Spleen (tissue), 11 donors: ENCODE measurements around the gene DHX9. TPM values are rescaled to one million over a fixed set of nuclear protein-coding genes. Genes with fewer than 3 reads are reported as not detected.

ENCODE experiments used
- DNase-seq: peaks from one replicate; pipeline ENCODE4 v3.0.0-alpha.2; 2020
- H3K27ac ChIP-seq, 8 donors: fragments of 200-600 bp; sonication (generic) in 7 of 8; 1 replicate in 4 of 8; 2 replicates in 4 of 8; pipeline versions ENCODE4 v1.5.0 to v1.8.0; 2016 to 2021; ENCODE audit warnings: inconsistent platforms in 4 of 8, mild to moderate bottlenecking in 4 of 8, moderate library complexity in 1 of 8
- H3K27me3 ChIP-seq, 7 donors: fragments of 200-600 bp; sonication (generic) in 6 of 7; replicated peaks in 1 of 7; 1 replicate in 4 of 7; 2 replicates in 3 of 7; pipeline versions ENCODE4 v1.5.0 to v1.8.0; 2016 to 2021; ENCODE audit warnings: inconsistent platforms in 3 of 7, mild to moderate bottlenecking in 1 of 7
- H3K36me3 ChIP-seq, 6 donors: fragments of 200-600 bp; sonication (generic) in 5 of 6; 1 replicate in 4 of 6; 2 replicates in 2 of 6; pipeline versions ENCODE4 v1.5.0 to v1.8.0; 2016 to 2021; ENCODE audit warnings: inconsistent platforms in 2 of 6
- H3K4me1 ChIP-seq, 6 donors: fragments of 200-600 bp; sonication (generic) in 5 of 6; 1 replicate in 3 of 6; 2 replicates in 3 of 6; pipeline versions ENCODE4 v1.5.0 to v1.8.0; 2016 to 2021; ENCODE audit warnings: inconsistent platforms in 3 of 6
- H3K4me3 ChIP-seq, 8 donors: fragments of 200-600 bp; sonication (generic) in 7 of 8; 1 replicate in 4 of 8; 2 replicates in 4 of 8; pipeline versions ENCODE4 v1.5.0 to v1.8.0; 2016 to 2021; ENCODE audit warnings: inconsistent platforms in 4 of 8, mild to moderate bottlenecking in 4 of 8, moderate library complexity in 2 of 8
- H3K9me3 ChIP-seq, 8 donors: fragments of 200-600 bp; sonication (generic) in 7 of 8; 1 replicate in 4 of 8; 2 replicates in 4 of 8; pipeline versions ENCODE4 v1.5.0 to v1.8.0; 2016 to 2021; ENCODE audit warnings: inconsistent platforms in 4 of 8
- CTCF ChIP-seq, 11 experiments: fragments of 200-600 bp in 7 of 11; fragments of 450-650 bp in 4 of 11; sonication (generic) in 4 of 11; IDR thresholded peaks in 8 of 11; conservative IDR thresholded peaks in 3 of 11; 1 replicate in 7 of 11; 2 replicates in 4 of 11; pipeline versions ENCODE4 v1.4.0 to v1.8.0; 2016 to 2021; ENCODE audit warnings: antibody characterized with exemption in 11 of 11, inconsistent platforms in 4 of 11, mild to moderate bottlenecking in 1 of 11
- POLR2A ChIP-seq, 3 donors: fragments of 450-650 bp; IDR thresholded peaks; one replicate each; pipeline ENCODE4 v1.5.1; 2017; ENCODE audit warnings: antibody characterized with exemption in 3 of 3, mild to moderate bottlenecking in 1 of 3
- POLR2AphosphoS5 ChIP-seq, 3 donors: sonication (generic); formaldehyde crosslinking; IDR thresholded peaks; one replicate each; pipeline ENCODE4 v1.5.1; 2017; ENCODE audit warnings: antibody characterized with exemption in 3 of 3
- WGBS, 5 donors: extraction: QIAGEN DNeasy Blood & Tissue Kit in 3 of 5; methylation state at CpG; one replicate each; pipeline versions ENCODE4 v1.1.5 to v1.1.7; 2013 to 2018; 5-methylcytosine and 5-hydroxymethylcytosine counted together
- intact Hi-C: fragments of 100-400 bp; cut with DNase I; formaldehyde crosslinking; loops from one replicate; pipeline ENCODE4 v1.15.0; 2023; ENCODE audit warnings: low total_unique reads
- polyA plus RNA-seq, 3 donors: library from polyadenylated mRNA; stranded (reverse); fragments of 200-250 nt; gene quantifications; one replicate each; pipeline ENCODE4 v1.2.1, GENCODE V29; 2013
- total RNA-seq, 7 donors: library from RNA; depleted of rRNA in 3 of 7; stranded (reverse); fragments of >200 nt in 3 of 7; fragmentation: NEBNext Ultra II Directional in 4 of 7; extraction: Animal tissue kit (Norgen Biotek cat#: 25700) in 4 of 7; gene quantifications; one replicate each; pipeline versions ENCODE4 v1.1.0 to v1.2.1, GENCODE V29; 2016 to 2021
- donor health status: healthy with polysubstance abuse.
- donor health status: DM: no; HTN: no; CAD: no; lungs with moderate emphysema.
- donor health status: DM: no; HTN: no; CAD: no.
- donor health status: Bipolar disorder and iron deficiency.
- donor health status: healthy.
- donor health status: DM: no; HTN: no; CAD: no.
- donor health status: DM: yes; HTN: yes; CAD: no.

The DHX9 gene
- total and polyA plus RNA-seq, 10 donors = 61.0 to 145 (median 110) TPM

GRCh38 chr1:182877331-182877730 lies 38.2 kb downstream of the DHX9 start:
- TF ChIP-seq POLR2AphosphoS5 (IDR thresholded peaks at IDR 0.05) (no peak), CTCF (IDR thresholded peaks at IDR 0.05 in 8 of 11, conservative IDR thresholded peaks at IDR 0.05 in 3 of 11) (no peak), POLR2A (IDR thresholded peaks at IDR 0.05) (no peak)
- intact Hi-C loops = no loop called here
- Histone ChIP-seq H3K9me3 (no peaks in the 10 kb centered on the region), H3K4me1 (no peaks in the 10 kb centered on the region), H3K4me3 (no peak overlapping the region), H3K27ac (no peak overlapping the region), H3K27me3 (no peaks in the 10 kb centered on the region), H3K36me3 (peaks cover 4 to 100% (median 100%) of the 10 kb centered on the region in 6 donors)
- DNase-seq = no peak

GRCh38 chr1:182877842-182878241 lies 38.7 kb downstream of the DHX9 start:
- no peak overlapping the region for H3K27ac ChIP-seq
- H3K36me3 ChIP-seq = peaks cover 4 to 100% (median 100%) of the 10 kb centered on the region in 6 donors
- H3K9me3 ChIP-seq = no peaks in the 10 kb centered on the region
- WGBS, 5 donors = 87 to 96% (median 93%) methylated on average over 7 of the region's 7 CpGs
- no peak for TF ChIP-seq POLR2A (IDR thresholded peaks at IDR 0.05)
- TF ChIP-seq POLR2AphosphoS5 (IDR thresholded peaks at IDR 0.05) = no peak
- no peak for TF ChIP-seq CTCF (IDR thresholded peaks at IDR 0.05 in 8 of 11, conservative IDR thresholded peaks at IDR 0.05 in 3 of 11)
- DNase-seq = no peak
- intact Hi-C loops = no loop called here
- no peaks in the 10 kb centered on the region for H3K4me1 ChIP-seq
- no peak overlapping the region for H3K4me3 ChIP-seq
- H3K27me3 ChIP-seq = no peaks in the 10 kb centered on the region

- Histone ChIP-seq H3K36me3 (peaks cover 10 to 100% (median 91%) of the 10 kb centered on the region in 6 donors), H3K27me3 (no peaks in the 10 kb centered on the region), H3K4me3 (no peak overlapping the region), H3K4me1 (peaks cover 0 to 5% (median 0%) of the 10 kb centered on the region in 6 donors), H3K9me3 (no peaks in the 10 kb centered on the region), H3K27ac (no peak overlapping the region)
- TF ChIP-seq CTCF (IDR thresholded peaks at IDR 0.05 in 8 of 11, conservative IDR thresholded peaks at IDR 0.05 in 3 of 11) (no peak), POLR2A (IDR thresholded peaks at IDR 0.05) (no peak), POLR2AphosphoS5 (IDR thresholded peaks at IDR 0.05) (no peak)
- intact Hi-C loops = no loop called here
- DNase-seq = no peak
Observed at GRCh38 chr1:182884872-182885271, 45.7 kb downstream of the DHX9 start.

GRCh38 chr1:182885591-182885990 lies 46.4 kb downstream of the DHX9 start:
- DNase-seq = no peak
- WGBS, 5 donors = 95 to 98% (median 96%) methylated on average over 3 of the region's 3 CpGs
- Histone ChIP-seq H3K36me3 (peaks cover 10 to 96% (median 83%) of the 10 kb centered on the region in 6 donors), H3K4me3 (no peak overlapping the region), H3K27ac (no peak overlapping the region), H3K4me1 (peaks cover 0 to 11% (median 0%) of the 10 kb centered on the region in 6 donors), H3K27me3 (no peaks in the 10 kb centered on the region), H3K9me3 (no peaks in the 10 kb centered on the region)
- intact Hi-C loops = no loop called here
- no peak for TF ChIP-seq POLR2A (IDR thresholded peaks at IDR 0.05)
- no peak for TF ChIP-seq CTCF (IDR thresholded peaks at IDR 0.05 in 8 of 11, conservative IDR thresholded peaks at IDR 0.05 in 3 of 11)
- TF ChIP-seq POLR2AphosphoS5 (IDR thresholded peaks at IDR 0.05) = no peak
